PC-9 (cell line): Measurements from ENCODE around the gene MROH9.

ENCODE experiments used
- CTCF ChIP-seq: fragments of 200-600 bp; sonication (generic); conservative IDR thresholded peaks from 2 replicates; pipeline ENCODE4 v1.6.1; 2017; ENCODE audit warnings: mixed run types, antibody characterized with exemption, mild to moderate bottlenecking, moderate library complexity
- EZH2 ChIP-seq: fragments of 200-600 bp; sonication (generic); IDR thresholded peaks from 2 replicates; pipeline ENCODE4 v1.8.0; 2017; ENCODE audit warnings: antibody characterized with exemption, low read depth

GRCh38 chr1:170987424-170987823 lies 52.1 kb downstream of the MROH9 start:
- TF ChIP-seq CTCF (no peak), EZH2 (no peak)
